Astrocyte (in vitro differentiated cells and primary cell): Measurements from ENCODE around the gene RAB35. TPM values are rescaled to one million over a fixed set of nuclear protein-coding genes. Genes with fewer than 3 reads are reported as not detected.

Experiments used
- DNase-seq: peaks from one replicate; pipeline ENCODE4 v3.0.0-alpha.2; 2010; ENCODE audit warnings: low read depth
- FAIRE-seq: peaks from 2 replicates; lab custom pipeline; 2011; peaks lifted over from hg19 to GRCh38; lab: Jason Lieb, UNC
- H2AFZ ChIP-seq: 2 replicates; pipeline ENCODE4 v1.6.0; 2012; ENCODE audit warnings: low read depth, low read length, inconsistent platforms
- H3K27ac ChIP-seq: 2 replicates; pipeline ENCODE4 v1.5.1; 2011; ENCODE audit warnings: low read depth, low read length, inconsistent platforms
- H3K27me3 ChIP-seq: 2 replicates; pipeline ENCODE4 v1.6.0; 2011; ENCODE audit warnings: low read length, inconsistent platforms; ENCODE audit not compliant: insufficient read depth
- H3K36me3 ChIP-seq: 2 replicates; pipeline ENCODE4 v1.5.1; 2011; ENCODE audit warnings: low read length, inconsistent platforms; ENCODE audit not compliant: insufficient read depth
- H3K4me1 ChIP-seq: 2 replicates; pipeline ENCODE4 v1.5.1; 2011; ENCODE audit warnings: low read length, inconsistent platforms; ENCODE audit not compliant: insufficient read depth
- H3K4me2 ChIP-seq: 2 replicates; pipeline ENCODE4 v1.6.0; 2012; ENCODE audit warnings: low read length, inconsistent platforms
- H3K4me3 ChIP-seq: 2 replicates; pipeline ENCODE4 v1.5.1; 2011; ENCODE audit warnings: low read depth, mild to moderate bottlenecking, low read length, inconsistent platforms; ENCODE audit not compliant: insufficient read depth
- H3K79me2 ChIP-seq: 2 replicates; pipeline ENCODE4 v1.6.0; 2012; ENCODE audit warnings: mild to moderate bottlenecking, low read length, inconsistent platforms; ENCODE audit not compliant: insufficient read depth
- H3K9ac ChIP-seq: 2 replicates; pipeline ENCODE4 v1.6.0; 2012; ENCODE audit warnings: mild to moderate bottlenecking, low read length, inconsistent platforms
- H3K9me3 ChIP-seq: 2 replicates; pipeline ENCODE4 v1.5.1; 2012; ENCODE audit warnings: low read depth, mild to moderate bottlenecking, low read length, inconsistent platforms; ENCODE audit not compliant: insufficient read depth
- H4K20me1 ChIP-seq: 2 replicates; pipeline ENCODE4 v1.6.0; 2012; ENCODE audit warnings: low read length, inconsistent platforms; ENCODE audit not compliant: insufficient read depth
- H3K27ac Mint-ChIP-seq: one replicate; pipeline ENCODE4 v1.8.0; 2021; ENCODE audit warnings: mild to moderate bottlenecking, mixed read lengths; ENCODE audit not compliant: unreplicated experiment
- H3K27me3 Mint-ChIP-seq: one replicate; pipeline ENCODE4 v1.8.0; 2021; ENCODE audit warnings: low read depth, mixed read lengths; ENCODE audit not compliant: unreplicated experiment
- H3K36me3 Mint-ChIP-seq: one replicate; pipeline ENCODE4 v1.8.0; 2021; ENCODE audit warnings: low read depth, mixed read lengths; ENCODE audit not compliant: unreplicated experiment
- H3K4me1 Mint-ChIP-seq: one replicate; pipeline ENCODE4 v1.8.0; 2021; ENCODE audit warnings: low read depth, mixed read lengths; ENCODE audit not compliant: unreplicated experiment
- H3K4me3 Mint-ChIP-seq: one replicate; pipeline ENCODE4 v1.8.0; 2021; ENCODE audit warnings: mild to moderate bottlenecking, moderate library complexity, mixed read lengths; ENCODE audit not compliant: unreplicated experiment
- H3K9me3 Mint-ChIP-seq: one replicate; pipeline ENCODE4 v1.8.0; 2021; ENCODE audit warnings: mild to moderate bottlenecking, mixed read lengths; ENCODE audit not compliant: unreplicated experiment
- CTCF ChIP-seq: IDR thresholded peaks from 2 replicates; pipeline ENCODE4 v1.5.1; 2011; ENCODE audit warnings: low read depth, mild to moderate bottlenecking, inconsistent platforms, low read length, moderate library complexity; ENCODE audit not compliant: insufficient read depth
- EZH2 ChIP-seq: IDR thresholded peaks from 2 replicates; pipeline ENCODE4 v1.6.1; 2012; ENCODE audit warnings: mild to moderate bottlenecking, low read length, inconsistent platforms; ENCODE audit not compliant: insufficient read depth
- total RNA-seq: library from RNA; stranded (reverse); gene quantifications from 2 replicates; pipeline ENCODE4 v1.2.1, GENCODE V29; 2021

RAB35 gene
- total RNA-seq, 1 donor from 2014 or later = 63.3 TPM

DNA sequence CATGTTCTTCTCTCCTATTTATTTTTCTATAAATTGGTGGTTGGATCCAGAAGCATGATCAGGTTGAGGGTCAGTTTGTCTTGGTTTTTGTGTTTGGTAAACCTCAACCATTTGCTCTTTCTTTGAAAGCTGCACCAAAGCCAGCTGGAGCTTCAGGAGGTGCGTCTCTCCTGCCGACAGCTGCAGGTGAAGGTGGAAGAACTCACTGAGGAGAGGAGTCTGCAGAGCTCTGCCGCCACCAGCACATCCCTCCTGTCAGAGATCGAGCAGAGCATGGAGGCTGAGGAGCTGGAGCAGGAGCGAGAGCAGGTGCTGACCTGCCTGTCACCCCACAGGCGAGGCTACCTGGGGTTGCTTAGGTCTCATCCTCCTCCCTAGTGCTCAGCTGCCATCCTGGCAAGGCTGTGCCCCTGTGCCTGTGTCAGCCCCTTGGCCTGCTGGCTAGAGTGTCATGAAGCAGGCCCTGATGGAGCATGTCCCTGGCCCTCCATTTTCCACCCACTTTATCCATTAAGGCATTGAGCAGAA is 45.0 kb downstream of the RAB35 start:
- TF ChIP-seq EZH2 = no peak
- no peak for TF ChIP-seq CTCF
- no peaks in the 10 kb centered on the region for H4K20me1 ChIP-seq
- H3K27me3 ChIP-seq = peaks cover 10% of the 10 kb centered on the region
- no peaks in the 10 kb centered on the region for H3K36me3 ChIP-seq
- FAIRE-seq (no peak), DNase-seq (no peak)
- no peak overlapping the region for H3K27ac ChIP-seq
- H3K79me2 ChIP-seq = no peaks in the 10 kb centered on the region
- peaks cover 10% of the 10 kb centered on the region for H3K36me3 Mint-ChIP-seq
- H3K4me1 Mint-ChIP-seq = peaks cover 3% of the 10 kb centered on the region
- no peak overlapping the region for H3K9ac ChIP-seq
- no peak overlapping the region for H3K4me2 ChIP-seq
- H3K4me3 Mint-ChIP-seq = no peak overlapping the region
- H3K4me3 ChIP-seq = no peak overlapping the region
- no peak overlapping the region for H3K27ac Mint-ChIP-seq
- H2AFZ ChIP-seq = no peak overlapping the region
- H3K9me3 ChIP-seq = no peaks in the 10 kb centered on the region
- no peaks in the 10 kb centered on the region for H3K4me1 ChIP-seq
- H3K9me3 Mint-ChIP-seq = no peaks in the 10 kb centered on the region
- peaks cover 10% of the 10 kb centered on the region for H3K27me3 Mint-ChIP-seq

- H3K4me2 ChIP-seq = no peak overlapping the region
- H2AFZ ChIP-seq = no peak overlapping the region
- TF ChIP-seq CTCF = no peak
- TF ChIP-seq EZH2 = no peak
- H3K27ac Mint-ChIP-seq = no peak overlapping the region
- no peak overlapping the region for H3K4me3 ChIP-seq
- H3K9me3 Mint-ChIP-seq = no peaks in the 10 kb centered on the region
- no peaks in the 10 kb centered on the region for H3K79me2 ChIP-seq
- no peak overlapping the region for H3K9ac ChIP-seq
- peaks cover 6% of the 10 kb centered on the region for H3K27me3 Mint-ChIP-seq
- DNase-seq (no peak), FAIRE-seq (no peak)
- H3K9me3 ChIP-seq = no peaks in the 10 kb centered on the region
- H3K27me3 ChIP-seq = peaks cover 27% of the 10 kb centered on the region
- peaks cover 15% of the 10 kb centered on the region for H3K4me1 Mint-ChIP-seq
- peaks cover 11% of the 10 kb centered on the region for H3K36me3 Mint-ChIP-seq
- H3K4me3 Mint-ChIP-seq = no peak overlapping the region
- H3K4me1 ChIP-seq = no peaks in the 10 kb centered on the region
- no peaks in the 10 kb centered on the region for H3K36me3 ChIP-seq
- no peaks in the 10 kb centered on the region for H4K20me1 ChIP-seq
- H3K27ac ChIP-seq = no peak overlapping the region
Observed at GRCh38 chr12:120069278-120069677, 47.3 kb downstream of the RAB35 start.

- Histone ChIP-seq H3K9me3 (no peaks in the 10 kb centered on the region), H3K4me1 (no peaks in the 10 kb centered on the region), H3K4me2 (no peak overlapping the region), H3K4me3 (no peak overlapping the region), H3K79me2 (no peaks in the 10 kb centered on the region), H2AFZ (no peak overlapping the region), H3K27me3 (peaks cover 40% of the 10 kb centered on the region), H3K27ac (no peak overlapping the region), H3K36me3 (no peaks in the 10 kb centered on the region), H3K9ac (no peak overlapping the region), H4K20me1 (no peaks in the 10 kb centered on the region)
- Mint-ChIP-seq H3K27me3 (peaks cover 8% of the 10 kb centered on the region), H3K36me3 (peaks cover 8% of the 10 kb centered on the region), H3K4me3 (no peak overlapping the region), H3K9me3 (no peaks in the 10 kb centered on the region), H3K4me1 (peaks cover 19% of the 10 kb centered on the region), H3K27ac (no peak overlapping the region)
- TF ChIP-seq EZH2 = no peak
- no peak for TF ChIP-seq CTCF
- DNase-seq (no peak), FAIRE-seq (no peak)
Observed at GRCh38 chr12:120067901-120068300, 48.7 kb downstream of the RAB35 start.
